Esophagus muscularis mucosa (tissue), 4 donors: ENCODE results near the gene C2. TPM values are rescaled to one million over a fixed set of nuclear protein-coding genes. Genes with fewer than 3 reads are reported as not detected.

ENCODE experiments used
- DNase-seq: peaks from one replicate; pipeline ENCODE4 v3.0.0-alpha.2; 2017; ENCODE audit errors: extremely low spot score
- H3K27ac ChIP-seq, 4 donors: fragments of 200-600 bp; sonication (generic); replicated peaks in 1 of 4; 1 replicate in 3 of 4; 2 replicates in 1 of 4; pipeline ENCODE4 v1.5.1; 2016 to 2019; ENCODE audit warnings: mild to moderate bottlenecking in 1 of 4
- H3K27me3 ChIP-seq, 4 donors: fragments of 200-600 bp; sonication (generic); one replicate each; pipeline versions ENCODE4 v1.5.1 to v1.6.0; 2016 to 2019
- H3K36me3 ChIP-seq, 4 donors: fragments of 200-600 bp; sonication (generic); one replicate each; pipeline ENCODE4 v1.5.1; 2016 to 2019
- H3K4me1 ChIP-seq, 4 donors: fragments of 200-600 bp; sonication (generic); one replicate each; pipeline ENCODE4 v1.5.1; 2016 to 2019
- H3K4me3 ChIP-seq, 4 donors: fragments of 200-600 bp; sonication (generic); 1 replicate in 2 of 4; 2 replicates in 2 of 4; pipeline ENCODE4 v1.5.1; 2016 to 2019; ENCODE audit warnings: mild to moderate bottlenecking in 4 of 4, moderate library complexity in 1 of 4
- H3K9me3 ChIP-seq, 4 donors: fragments of 200-600 bp; sonication (generic); 1 replicate in 3 of 4; 2 replicates in 1 of 4; pipeline ENCODE4 v1.5.1; 2016 to 2019
- CTCF ChIP-seq, 3 experiments: fragments of 200-600 bp in 2 of 3; fragments of 450-650 bp in 1 of 3; sonication (generic) in 2 of 3; IDR thresholded peaks; one replicate each; pipeline ENCODE4 v1.5.1; 2017 to 2019; ENCODE audit warnings: antibody characterized with exemption in 3 of 3, mild to moderate bottlenecking in 2 of 3, moderate library complexity in 1 of 3
- EP300 ChIP-seq: sonication (generic); formaldehyde crosslinking; IDR thresholded peaks from one replicate; pipeline ENCODE4 v1.6.1; 2017; ENCODE audit warnings: antibody characterized with exemption
- POLR2A ChIP-seq: fragments of 450-650 bp; IDR thresholded peaks from one replicate; pipeline ENCODE4 v1.6.1; 2017; ENCODE audit warnings: antibody characterized with exemption, moderate library complexity, mild to moderate bottlenecking, low read depth
- POLR2AphosphoS5 ChIP-seq, 2 donors: sonication (generic); formaldehyde crosslinking; IDR thresholded peaks; one replicate each; pipeline ENCODE4 v1.6.1; 2017; ENCODE audit warnings: antibody characterized with exemption in 2 of 2
- WGBS: methylation state at CpG from one replicate; pipeline ENCODE4 v1.1.5; 2018; 5-methylcytosine and 5-hydroxymethylcytosine counted together
- intact Hi-C: fragments of 100-400 bp; cut with DNase I; formaldehyde crosslinking; loops from one replicate; pipeline ENCODE4 v1.15.1; 2023
- total RNA-seq, 4 donors: library from RNA; depleted of rRNA; stranded (reverse); fragments of >200 nt; gene quantifications; one replicate each; pipeline versions ENCODE4 v1.1.0 to v1.2.1, GENCODE V29; 2016

C2 gene
- total RNA-seq, 4 donors from 2014 or later: 10.0 to 15.4 (median 12.6) TPM

- no peaks in the 10 kb centered on the region for H3K27me3 ChIP-seq
- intact Hi-C loops: no loop called here
- H3K27ac ChIP-seq: no peak overlapping the region
- peaks cover 0 to 34% (median 33%) of the 10 kb centered on the region in 4 donors for H3K4me1 ChIP-seq
- peaks cover 3 to 28% (median 19%) of the 10 kb centered on the region in 4 donors for H3K36me3 ChIP-seq
- 94% methylated on average over 4 of the region's 4 CpGs for whole genome bisulfite sequencing
- no peak for DNase-seq
- H3K4me3 ChIP-seq: no peak overlapping the region
- no peak for TF ChIP-seq CTCF (IDR thresholded peaks at IDR 0.05)
- no peaks in the 10 kb centered on the region for H3K9me3 ChIP-seq
Observed at GRCh38 chr6:31947864-31948263, 20.3 kb downstream of the C2 start.

GRCh38 chr6:31948306-31948705 is 20.8 kb downstream of the C2 start:
- no peak overlapping the region for H3K4me3 ChIP-seq
- peaks cover 0 to 35% (median 33%) of the 10 kb centered on the region in 4 donors for H3K4me1 ChIP-seq
- DNase-seq: no peak
- H3K27ac ChIP-seq: no peak overlapping the region
- TF ChIP-seq POLR2AphosphoS5 (IDR thresholded peaks at IDR 0.05) (no peak), EP300 (no peak), POLR2A (no peak), CTCF (IDR thresholded peaks at IDR 0.05) (no peak)
- peaks cover 4 to 32% (median 23%) of the 10 kb centered on the region in 4 donors for H3K36me3 ChIP-seq
- H3K27me3 ChIP-seq: no peaks in the 10 kb centered on the region
- H3K9me3 ChIP-seq: no peaks in the 10 kb centered on the region
- intact Hi-C loops: no loop called here
- WGBS: 78% methylated on average over 5 of the region's 5 CpGs

GRCh38 chr6:31948753-31949413 is 21.4 kb downstream of the C2 start:
- WGBS: 79% methylated on average over 3 of the region's 6 CpGs
- DNase-seq: no peak
- peak overlapping the region in 1 of 4 donors; percentile 31 for H3K27ac ChIP-seq
- H3K27me3 ChIP-seq: no peaks in the 10 kb centered on the region
- H3K9me3 ChIP-seq: no peaks in the 10 kb centered on the region
- intact Hi-C loops: no loop called here
- H3K4me1 ChIP-seq: peaks cover 0 to 35% (median 33%) of the 10 kb centered on the region in 4 donors
- H3K36me3 ChIP-seq: peaks cover 10 to 38% (median 29%) of the 10 kb centered on the region in 4 donors
- no peak overlapping the region for H3K4me3 ChIP-seq
- TF ChIP-seq POLR2AphosphoS5 (IDR thresholded peaks at IDR 0.05) (no peak), EP300 (no peak), POLR2A (no peak), CTCF (IDR thresholded peaks at IDR 0.05) (no peak)

GRCh38 chr6:31949926-31950548 is 22.5 kb downstream of the C2 start:
- Histone ChIP-seq H3K4me1 (peaks cover 0 to 29% (median 28%) of the 10 kb centered on the region in 4 donors), H3K9me3 (no peaks in the 10 kb centered on the region), H3K4me3 (no peak overlapping the region), H3K27ac (peak overlapping the region in 1 of 4 donors; percentile 33), H3K27me3 (no peaks in the 10 kb centered on the region), H3K36me3 (peaks cover 21 to 49% (median 40%) of the 10 kb centered on the region in 4 donors)
- TF ChIP-seq POLR2AphosphoS5 (IDR thresholded peaks at IDR 0.05): no peak
- no peak for TF ChIP-seq EP300
- TF ChIP-seq CTCF (IDR thresholded peaks at IDR 0.05): no peak
- no peak for TF ChIP-seq POLR2A
- DNase-seq: no peak
- intact Hi-C loops: loop anchor here (5.0 kb wide), 1 partner anchor 53 kb away; the partner anchor contains the start of gene EHMT2
- 88% methylated on average over 7 of the region's 7 CpGs for WGBS
